ENCODE results near the gene LZTS2.

DNA sequence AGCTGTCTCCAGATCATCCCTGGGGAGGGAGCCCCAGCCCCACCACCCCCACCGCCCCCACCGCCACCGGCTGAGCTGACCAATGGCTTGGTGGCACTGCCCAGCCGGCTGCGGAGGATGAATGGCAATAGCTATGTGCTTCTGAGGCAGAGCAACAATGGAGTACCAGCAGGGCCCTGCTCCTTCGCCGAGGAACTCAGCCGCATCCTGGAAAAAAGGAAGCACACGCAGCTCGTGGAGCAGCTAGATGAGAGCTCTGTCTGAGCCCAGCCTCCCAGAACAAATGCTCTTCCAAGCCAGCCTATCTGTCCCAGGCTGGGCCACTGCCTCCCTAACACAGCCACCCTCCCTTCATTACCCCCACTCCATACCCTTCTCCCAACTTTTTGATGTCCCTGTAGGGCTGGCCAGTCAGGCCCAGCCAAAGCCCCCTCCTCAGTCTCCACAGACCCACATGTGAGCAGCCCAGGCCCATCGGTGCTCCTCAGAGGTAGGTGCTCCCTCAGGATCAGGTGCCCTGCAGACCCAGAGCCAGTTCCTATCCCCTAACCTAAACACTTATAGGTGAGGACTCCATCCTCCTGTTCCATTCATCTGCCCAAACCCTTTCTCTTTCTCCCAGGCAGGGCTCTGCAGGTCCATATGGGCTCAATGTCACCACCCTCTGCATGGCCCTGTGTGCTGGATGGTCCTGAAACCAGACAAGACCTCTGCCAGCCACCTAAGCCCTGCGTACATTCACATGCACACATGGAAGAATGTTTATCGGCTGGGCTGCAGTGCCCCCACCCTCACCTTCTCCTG, 15.5 kb upstream of the LZTS2 start:
- TF ChIP-seq, protein P1, sequence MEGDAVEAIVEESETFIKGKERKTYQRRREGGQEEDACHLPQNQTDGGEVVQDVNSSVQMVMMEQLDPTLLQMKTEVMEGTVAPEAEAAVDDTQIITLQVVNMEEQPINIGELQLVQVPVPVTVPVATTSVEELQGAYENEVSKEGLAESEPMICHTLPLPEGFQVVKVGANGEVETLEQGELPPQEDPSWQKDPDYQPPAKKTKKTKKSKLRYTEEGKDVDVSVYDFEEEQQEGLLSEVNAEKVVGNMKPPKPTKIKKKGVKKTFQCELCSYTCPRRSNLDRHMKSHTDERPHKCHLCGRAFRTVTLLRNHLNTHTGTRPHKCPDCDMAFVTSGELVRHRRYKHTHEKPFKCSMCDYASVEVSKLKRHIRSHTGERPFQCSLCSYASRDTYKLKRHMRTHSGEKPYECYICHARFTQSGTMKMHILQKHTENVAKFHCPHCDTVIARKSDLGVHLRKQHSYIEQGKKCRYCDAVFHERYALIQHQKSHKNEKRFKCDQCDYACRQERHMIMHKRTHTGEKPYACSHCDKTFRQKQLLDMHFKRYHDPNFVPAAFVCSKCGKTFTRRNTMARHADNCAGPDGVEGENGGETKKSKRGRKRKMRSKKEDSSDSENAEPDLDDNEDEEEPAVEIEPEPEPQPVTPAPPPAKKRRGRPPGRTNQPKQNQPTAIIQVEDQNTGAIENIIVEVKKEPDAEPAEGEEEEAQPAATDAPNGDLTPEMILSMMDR (conservative IDR thresholded peaks at IDR 0.05; ENCODE audit: low read length) = no peak
- no peak for TF ChIP-seq EZH2phosphoT487 (IDR thresholded peaks at IDR 0.05; ENCODE audit: borderline replicate concordance)
